IPS DF 4.7 (cell line): ENCODE results near the gene DPF1.

Experiments
- DNase-seq: peaks from one replicate; pipeline ENCODE4 v3.0.0-alpha.2; 2013; ENCODE audit warnings: low spot score; ENCODE audit errors: extremely low read depth

The DPF1 gene

DNA sequence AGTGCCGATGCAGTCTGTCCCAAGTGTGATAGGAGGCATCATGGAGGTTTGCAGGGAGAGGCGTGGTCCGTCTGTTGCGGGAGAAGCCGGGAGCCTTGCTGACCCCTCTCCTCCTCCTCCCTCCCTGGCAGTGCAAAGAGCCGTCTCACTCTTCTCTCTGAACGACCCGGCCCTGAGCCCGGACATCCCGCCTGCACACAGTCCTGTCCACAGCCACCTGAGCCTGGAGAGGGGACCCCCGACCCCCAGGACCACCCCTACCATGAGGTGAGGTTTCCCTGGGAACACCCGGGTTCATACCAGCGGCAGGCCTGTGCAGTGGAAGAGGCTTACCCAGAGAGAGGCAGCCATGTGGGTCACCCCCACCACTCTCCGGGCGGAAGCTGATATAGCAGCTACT, 22.3 kb downstream of the DPF1 start:
- no peak for DNase-seq

GRCh38 chr19:38199340-38199739, 24.7 kb downstream of the DPF1 start:
- DNase-seq = no peak

GRCh38 chr19:38197937-38198704, 25.9 kb downstream of the DPF1 start:
- DNase-seq = no peak

- no peak for DNase-seq
These were observed 26.9 kb downstream of the DPF1 start for GRCh38 chr19:38196948-38197656.

DNA sequence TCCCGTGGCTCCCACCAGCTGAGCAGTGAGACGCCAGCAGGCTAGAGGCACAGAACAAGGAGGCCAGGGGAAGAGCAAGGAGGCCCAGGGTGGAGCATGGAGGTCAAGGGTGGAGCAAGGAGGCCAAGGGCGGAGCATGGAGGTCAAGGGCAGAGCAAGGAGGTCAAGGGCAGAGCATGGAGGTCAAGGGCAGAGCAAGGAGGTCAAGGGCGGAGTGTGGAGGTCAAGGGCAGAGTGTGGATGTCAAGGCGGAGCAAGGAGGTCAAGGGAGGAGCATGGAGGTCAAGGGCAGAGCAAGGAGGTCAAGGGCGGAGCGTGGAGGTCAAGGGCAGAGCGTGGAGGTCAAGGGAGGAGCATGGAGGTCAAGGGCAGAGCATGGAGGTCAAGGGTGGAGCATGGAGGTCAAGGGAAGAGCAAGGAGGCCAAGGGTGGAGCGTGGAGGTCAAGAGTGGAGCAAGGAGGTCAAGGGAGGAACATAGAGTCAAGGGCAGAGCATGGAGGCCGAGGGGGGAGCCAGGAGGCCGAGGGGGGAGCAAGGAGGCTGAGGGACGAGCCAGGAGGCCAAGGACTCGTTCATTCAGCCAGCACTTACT, 27.7 kb downstream of the DPF1 start:
- DNase-seq = no peak

DNA sequence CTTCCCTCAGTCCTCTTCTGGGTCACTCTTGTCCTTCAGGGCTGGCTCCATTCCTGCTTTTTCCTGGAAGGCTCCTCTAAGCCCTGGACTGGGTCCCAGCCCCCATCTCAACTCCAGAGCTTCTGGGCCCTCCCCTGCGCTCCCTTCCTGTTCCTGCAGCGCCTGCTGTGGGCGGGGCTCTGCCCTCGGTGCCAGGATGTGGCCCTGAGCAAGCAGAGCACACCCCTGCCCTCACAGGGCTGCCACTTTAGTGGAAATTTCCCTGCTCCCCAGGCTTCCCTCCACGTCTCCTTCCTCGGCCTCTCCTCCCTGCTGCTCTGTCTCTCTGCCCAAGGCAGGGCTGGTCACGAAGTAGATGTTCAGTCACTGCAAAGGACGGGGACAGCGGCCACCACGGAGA, 28.8 kb downstream of the DPF1 start:
- DNase-seq = no peak

DNA sequence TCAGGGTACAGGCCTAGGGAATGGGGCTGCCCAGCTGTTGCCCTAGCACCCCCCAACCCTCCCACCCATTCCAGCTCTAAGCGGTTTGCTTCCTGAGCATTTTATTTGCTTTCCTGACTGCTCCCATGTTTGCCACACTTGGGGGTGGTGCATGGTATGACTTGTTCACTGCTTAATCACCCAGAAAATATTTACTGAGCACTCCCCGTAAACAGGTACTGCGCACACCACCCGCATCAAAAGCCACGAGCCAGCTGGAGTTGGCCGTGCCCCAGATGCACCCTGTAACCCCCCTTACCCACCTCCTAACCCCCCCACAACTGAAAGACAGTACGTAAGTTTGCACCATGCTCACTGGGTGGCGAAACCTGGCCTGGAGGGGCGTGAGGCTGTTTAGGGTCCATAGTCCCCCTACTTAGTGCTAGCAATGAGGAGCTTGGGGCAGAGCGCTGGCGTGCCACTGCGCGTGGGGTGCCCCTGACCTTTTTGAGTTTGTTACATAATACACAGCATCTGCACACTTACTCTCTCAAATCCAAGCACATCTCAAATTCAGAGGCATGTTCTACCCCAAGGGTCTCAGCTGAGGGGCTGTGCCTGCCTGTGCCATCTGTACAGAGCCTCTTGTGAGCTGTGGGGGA, 29.8 kb downstream of the DPF1 start:
- no peak for DNase-seq

DNA sequence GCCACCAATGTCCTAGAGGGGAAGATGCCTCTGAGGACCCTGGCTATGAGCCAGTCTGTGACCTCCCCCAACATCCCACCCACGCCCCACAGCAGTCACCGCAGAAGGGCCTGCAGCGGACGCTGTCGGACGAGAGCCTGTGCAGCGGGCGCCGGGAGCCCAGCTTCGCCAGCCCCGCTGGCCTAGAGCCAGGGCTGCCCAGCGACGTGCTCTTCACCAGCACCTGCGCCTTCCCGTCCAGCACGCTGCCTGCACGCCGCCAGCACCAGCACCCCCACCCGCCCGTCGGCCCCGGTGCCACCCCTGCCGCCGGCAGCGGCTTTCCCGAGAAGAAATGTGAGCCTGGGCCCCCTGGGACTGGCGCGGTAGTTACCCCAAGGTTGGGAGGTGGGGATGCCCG, 30.6 kb downstream of the DPF1 start:
- DNase-seq = no peak

DNA sequence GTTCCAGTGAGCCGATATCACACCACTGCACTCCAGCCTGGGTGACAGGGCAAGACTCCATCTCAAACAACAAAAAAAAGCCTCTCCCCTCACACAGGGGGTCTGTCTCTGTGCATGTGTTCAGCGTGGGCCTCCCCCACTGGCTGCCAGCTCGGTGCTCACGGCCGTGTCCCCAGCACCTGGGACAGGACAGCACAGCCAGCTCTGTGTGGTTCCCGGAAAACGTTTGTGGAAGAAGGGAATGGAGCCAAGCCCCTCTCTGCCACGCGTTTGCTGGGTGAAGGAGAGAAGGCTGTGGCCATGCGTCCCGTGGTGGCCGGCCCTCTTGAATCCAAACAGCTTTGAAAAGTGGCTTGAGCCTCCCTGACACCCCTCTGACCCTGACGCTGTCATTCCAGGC, 32.3 kb downstream of the DPF1 start:
- no peak for DNase-seq

DNA sequence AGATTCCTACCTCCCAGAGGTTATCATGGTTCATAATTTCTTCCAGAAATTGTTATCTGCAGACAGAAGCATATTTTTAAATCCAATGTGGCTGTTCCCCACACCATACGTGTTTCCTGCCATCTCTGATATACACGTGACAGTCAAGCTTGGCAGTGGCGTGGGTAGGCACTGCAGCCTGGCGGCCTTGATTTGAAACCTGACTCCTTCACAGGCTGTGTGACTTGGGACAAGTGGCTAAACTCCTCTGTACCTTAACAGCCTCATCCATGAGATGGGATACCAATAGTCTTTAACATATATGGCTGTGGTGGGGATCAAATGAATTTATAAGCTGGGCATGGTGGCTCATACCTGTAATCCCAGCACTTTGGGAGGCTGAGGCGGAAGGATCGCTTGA, 33.2 kb downstream of the DPF1 start:
- no peak for DNase-seq

- no peak for DNase-seq
These were observed 34.0 kb downstream of the DPF1 start for GRCh38 chr19:38190061-38190460.

DNA sequence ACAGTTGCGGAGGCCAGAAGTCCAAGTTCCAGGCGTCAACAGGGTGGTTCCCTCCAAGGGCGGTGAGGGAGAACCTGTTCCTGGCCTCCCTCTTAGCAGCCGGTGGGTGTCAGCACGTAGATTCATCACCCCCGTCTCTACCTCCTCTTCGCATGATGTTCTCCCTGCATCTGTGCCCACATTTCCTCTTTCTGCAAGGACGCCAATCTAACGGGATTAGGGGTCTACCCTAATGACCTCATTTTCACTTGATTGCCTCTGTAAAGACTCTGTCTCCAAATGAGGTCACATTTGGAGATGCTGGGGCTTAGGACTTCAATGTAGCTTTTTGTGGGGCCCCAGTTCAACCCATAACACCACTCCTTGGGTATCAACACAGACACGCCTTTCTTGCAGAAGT, 38.5 kb downstream of the DPF1 start:
- DNase-seq = no peak

- DNase-seq = no peak
These were observed 39.2 kb downstream of the DPF1 start for GRCh38 chr19:38184815-38185214.

GRCh38 chr19:38183251-38183897, 40.6 kb downstream of the DPF1 start:
- DNase-seq = no peak

GRCh38 chr19:38182536-38183210, 41.3 kb downstream of the DPF1 start:
- DNase-seq = no peak

- DNase-seq = no peak
These were observed 44.0 kb downstream of the DPF1 start for GRCh38 chr19:38180071-38180470.

DNA sequence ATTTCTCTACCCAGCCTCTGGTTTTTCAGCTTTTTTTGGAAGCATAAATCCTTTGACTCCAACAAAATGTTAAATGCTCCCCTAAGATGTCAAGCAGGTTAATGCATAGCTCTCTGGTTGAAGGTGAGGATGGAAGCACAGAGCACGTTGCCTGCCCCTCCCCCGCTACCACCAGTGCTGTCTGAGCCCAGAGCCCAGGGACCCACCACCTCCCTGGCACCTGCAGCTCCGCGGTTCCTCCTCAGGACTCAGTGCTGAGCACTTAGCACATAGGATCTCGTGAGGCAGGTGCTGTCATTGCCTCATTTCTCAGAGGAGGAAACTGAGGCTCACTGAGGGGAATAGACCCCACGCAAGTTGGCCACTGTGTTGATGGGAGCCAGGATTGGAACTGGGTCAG, 48.6 kb downstream of the DPF1 start:
- no peak for DNase-seq

- no peak for DNase-seq
These were observed 50.6 kb downstream of the DPF1 start for GRCh38 chr19:38173291-38174041.

GRCh38 chr19:38172001-38172400, 52.0 kb downstream of the DPF1 start:
- DNase-seq = no peak

DNA sequence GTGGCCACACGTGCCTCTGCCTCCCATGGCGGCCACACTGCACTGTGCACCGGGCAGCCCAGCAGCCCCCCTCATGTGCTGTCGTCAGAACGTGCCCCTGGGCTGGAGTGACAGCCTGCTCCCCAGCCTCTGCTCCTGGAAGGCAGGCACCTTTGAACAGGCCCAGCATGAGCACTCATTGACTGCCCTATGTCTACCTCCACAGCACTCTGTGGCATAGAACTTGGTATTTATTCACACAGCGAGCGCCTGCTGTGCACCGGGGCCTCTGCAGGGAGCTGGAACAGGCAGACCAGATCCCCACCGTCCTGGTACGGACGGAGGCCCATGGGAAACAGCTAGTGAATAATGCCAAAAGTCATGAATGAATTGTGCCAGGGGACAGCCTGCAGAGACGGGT, 53.7 kb downstream of the DPF1 start:
- DNase-seq = no peak
